Measurements from ENCODE around the gene RPP21. TPM values are rescaled to one million over a fixed set of nuclear protein-coding genes. Genes with fewer than 3 reads are reported as not detected.

Gene RPP21
- total RNA-seq, 2 experiments from 2014 or later = 50.4 to 88.1 TPM

GRCh38 chr6:30322527-30323501 is 22.1 kb upstream of the RPP21 start:
- DNase-seq (ENCODE audit: low spot score) = no peak
- ChIA-PET CTCF (ENCODE audit: unreplicated experiment) (no interaction called here), POLR2A (interaction anchor here (0.7 kb wide), 1 partner anchor 9 kb away, joined by 4 read pairs; no protein-coding TSS in a partner anchor)
- no peak overlapping the region for H3K27ac ChIP-seq (ENCODE audit: low read depth, low read length, poor library complexity, severe bottlenecking)
- peaks cover 89% of the 10 kb centered on the region for H3K79me2 ChIP-seq (ENCODE audit: insufficient read depth, low read depth, low read length)
- H3K4me3 ChIP-seq (ENCODE audit: low read depth, low read length, poor library complexity, severe bottlenecking) = no peak overlapping the region
- BruUV-seq (replicated peaks) = no TSS peak
- 0 out of 2 replicates have a peak overlapping the region, but pooled peaks have one; percentile 25 for H3K4me2 ChIP-seq (ENCODE audit: low read length)
- intact Hi-C loops (cut with micrococcal nuclease; ENCODE audit: unreplicated experiment) = no loop called here
- TF ChIP-seq EZH2phosphoT487 (IDR thresholded peaks at IDR 0.05; ENCODE audit: borderline replicate concordance, low read depth, low read length) = no peak
- TF ChIP-seq CTCF (conservative IDR thresholded peaks at IDR 0.05; ENCODE audit: low read length) = no peak
- no peaks in the 10 kb centered on the region for H3K9me3 ChIP-seq (ENCODE audit: low read length)
- H3K4me1 ChIP-seq (ENCODE audit: insufficient read depth, low read length, poor library complexity, severe bottlenecking) = peaks cover 36% of the 10 kb centered on the region
- H3K36me3 ChIP-seq (ENCODE audit: insufficient read depth, low read length) = peaks cover 36% of the 10 kb centered on the region
- H4K20me1 ChIP-seq (ENCODE audit: insufficient read depth, low read length) = peaks cover 35% of the 10 kb centered on the region
- H2AFZ ChIP-seq (ENCODE audit: low read length) = no peak overlapping the region
- no peaks in the 10 kb centered on the region for H3K9me2 ChIP-seq (ENCODE audit: insufficient read depth, low read length)

- Histone ChIP-seq H4K20me1 (ENCODE audit: insufficient read depth, low read length) (peaks cover 29% of the 10 kb centered on the region), H3K79me2 (ENCODE audit: insufficient read depth, low read depth, low read length) (peaks cover 84% of the 10 kb centered on the region), H3K9me2 (ENCODE audit: insufficient read depth, low read length) (no peaks in the 10 kb centered on the region), H3K4me3 (ENCODE audit: low read depth, low read length, poor library complexity, severe bottlenecking) (peak overlapping the region; percentile 84), H3K9me3 (ENCODE audit: low read length) (no peaks in the 10 kb centered on the region), H3K36me3 (ENCODE audit: insufficient read depth, low read length) (peaks cover 27% of the 10 kb centered on the region), H3K27ac (ENCODE audit: low read depth, low read length, poor library complexity, severe bottlenecking) (no peak overlapping the region), H2AFZ (ENCODE audit: low read length) (no peak overlapping the region), H3K4me2 (ENCODE audit: low read length) (peak overlapping the region; percentile 90; the same call in 1 of the 2 replicates), H3K4me1 (ENCODE audit: insufficient read depth, low read length, poor library complexity, severe bottlenecking) (peaks cover 41% of the 10 kb centered on the region)
- CTCF ChIA-PET (ENCODE audit: unreplicated experiment) = no interaction called here
- DNase-seq (ENCODE audit: low spot score) = no peak
- TF ChIP-seq EZH2phosphoT487 (IDR thresholded peaks at IDR 0.05; ENCODE audit: borderline replicate concordance, low read depth, low read length) (no peak), CTCF (conservative IDR thresholded peaks at IDR 0.05; ENCODE audit: low read length) (no peak)
- intact Hi-C loops (cut with micrococcal nuclease; ENCODE audit: unreplicated experiment) = no loop called here
- BruUV-seq (replicated peaks) = no TSS peak
- POLR2A ChIA-PET = interaction anchor here (0.7 kb wide), 1 partner anchor 271 kb away, joined by 3 read pairs; no protein-coding TSS in a partner anchor
These were observed 21.1 kb upstream of the RPP21 start for GRCh38 chr6:30323806-30324205.
